Measurements from ENCODE around the gene FAM47A.

FAM47A gene

DNA sequence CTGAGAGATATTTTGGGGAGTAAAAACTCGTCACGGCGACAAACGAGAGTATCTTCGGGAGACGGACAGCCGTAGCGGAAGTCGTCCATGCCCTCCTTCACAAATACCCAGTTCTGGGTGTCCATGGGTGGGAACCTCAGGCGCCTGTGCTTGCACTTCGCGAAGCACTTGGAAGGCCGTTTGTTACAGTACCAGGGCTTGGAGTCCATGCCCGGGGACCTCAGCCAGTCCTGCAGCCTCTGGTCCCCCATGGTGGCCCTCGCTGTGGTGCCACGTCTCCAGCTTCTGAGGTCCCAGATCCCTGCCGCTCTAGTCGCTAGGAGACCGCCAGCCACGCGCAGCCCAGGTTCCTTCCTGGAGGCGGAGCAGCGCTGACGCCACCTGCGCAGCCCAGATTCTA is at the start of gene FAM47A:
FAM47A (minus strand) TSS at position 287 of the 400 bp plus-strand sequence; CDS start at position 251, 36 bp downstream.
- no peak for DNase-seq

DNA sequence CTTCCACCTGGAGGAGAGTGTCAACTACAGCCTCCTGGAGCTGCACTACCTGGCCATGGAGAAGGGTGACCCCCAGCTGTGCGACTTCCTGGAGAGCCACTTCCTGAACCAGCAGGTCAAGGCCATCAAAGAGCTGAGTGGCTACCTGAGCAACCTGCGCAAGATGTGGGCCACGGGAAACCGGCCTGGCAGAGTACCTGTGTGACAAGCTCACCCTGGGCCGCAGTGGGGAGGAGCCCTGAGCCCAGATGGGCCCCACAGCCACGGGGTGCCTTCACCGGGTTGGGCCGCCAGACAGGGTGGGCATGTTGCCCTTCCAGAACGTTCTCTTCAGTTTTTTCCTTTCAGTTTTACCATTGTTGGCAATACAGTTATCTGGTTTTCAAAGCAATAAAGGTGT is 15.2 kb upstream of the FAM47A start:
- DNase-seq, result no peak

DNA sequence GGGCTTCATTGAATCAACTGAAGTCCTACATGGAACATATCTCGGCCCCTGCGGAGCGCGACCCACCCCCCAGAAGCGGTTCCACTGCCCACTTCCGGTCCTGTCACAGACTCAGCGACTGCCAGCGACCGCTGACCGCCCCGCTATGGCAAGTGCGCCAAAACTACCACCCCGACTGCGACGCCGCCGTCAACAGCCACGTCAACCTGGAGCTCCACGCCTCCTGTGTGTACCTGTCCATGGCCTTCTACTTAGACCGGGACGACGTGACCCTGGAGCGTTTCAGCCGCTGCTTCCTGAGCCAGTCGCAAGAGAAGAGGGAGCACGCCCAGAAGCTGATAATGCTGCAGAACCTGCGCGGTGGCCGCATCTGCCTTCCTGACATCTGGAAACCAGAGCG is 14.8 kb upstream of the FAM47A start:
- no peak for DNase-seq

DNA sequence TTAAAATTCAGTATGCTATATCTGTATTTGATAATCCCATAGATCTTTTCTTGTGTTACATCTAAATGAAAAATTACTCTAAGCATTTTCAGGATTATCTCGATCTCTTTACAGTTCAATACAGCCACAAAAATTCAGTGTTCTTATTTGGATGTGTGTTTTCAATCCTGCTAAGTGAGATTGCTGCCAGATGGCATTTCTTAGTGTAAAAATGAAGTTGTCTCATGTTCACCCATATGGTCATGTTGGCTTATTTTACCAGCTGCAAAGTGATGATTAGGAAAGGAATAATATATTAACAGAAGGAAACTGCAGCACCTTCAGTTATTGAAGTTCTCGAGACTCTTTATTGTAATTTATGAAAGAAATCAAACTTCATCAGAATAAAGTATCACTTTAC is 12.1 kb upstream of the FAM47A start:
- DNase-seq, result no peak

DNA sequence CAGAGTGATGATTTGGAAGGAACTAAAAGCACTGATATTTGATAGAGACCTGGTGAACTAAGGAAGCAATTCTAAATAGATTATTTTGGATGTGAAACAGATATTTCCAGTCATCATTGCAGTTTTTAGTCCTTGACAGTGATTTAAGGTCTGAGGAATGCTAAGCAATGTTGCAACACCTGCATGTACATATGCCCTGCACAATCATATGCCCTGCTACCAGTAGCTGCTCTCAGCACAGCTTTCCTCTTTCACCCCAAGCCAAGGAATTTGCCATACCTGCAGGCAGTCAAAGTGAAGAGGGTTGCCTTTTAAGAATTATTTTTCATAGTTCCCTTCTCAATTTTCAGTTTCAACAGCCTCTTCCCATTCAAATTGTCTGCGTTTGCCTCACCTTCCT is 8.7 kb upstream of the FAM47A start:
- no peak for DNase-seq

DNA sequence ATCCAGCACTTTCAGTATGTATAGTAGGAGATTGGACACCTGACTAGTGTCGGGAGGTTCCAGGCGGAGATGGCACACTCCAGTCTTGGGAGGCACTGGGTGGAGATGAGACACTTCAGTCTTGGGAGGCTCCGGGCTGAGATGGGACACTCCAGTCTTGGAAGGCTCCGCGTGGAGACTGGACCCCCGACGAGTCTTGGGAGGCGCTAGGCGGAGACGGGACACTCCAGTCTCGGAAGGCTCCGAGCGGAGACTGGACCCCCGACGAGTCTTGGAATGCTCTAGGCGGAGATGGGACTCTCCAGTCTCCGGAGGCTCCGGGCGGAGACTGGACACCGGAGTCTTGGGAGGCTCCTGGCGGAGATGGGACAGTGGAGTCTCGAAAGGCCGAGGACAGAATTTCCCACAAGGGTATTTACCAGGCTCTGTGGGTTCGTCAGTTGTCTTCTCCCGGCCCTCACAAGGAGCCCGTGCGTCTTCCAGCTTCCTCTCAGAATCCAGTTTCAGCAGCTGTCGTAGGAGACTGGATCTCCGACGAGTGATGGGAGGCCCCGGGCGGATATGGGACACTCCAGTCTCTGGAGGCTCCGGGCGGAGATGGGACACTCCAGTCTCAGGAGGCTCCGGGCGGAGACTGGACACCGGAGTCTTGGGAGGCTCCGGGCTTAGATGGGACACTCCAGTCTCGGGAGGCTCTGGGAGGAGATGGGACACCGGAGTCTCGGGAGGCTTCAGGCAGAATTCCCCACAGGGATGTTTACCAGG is 952 bp downstream of the FAM47A start:
- no peak for DNase-seq

DNA sequence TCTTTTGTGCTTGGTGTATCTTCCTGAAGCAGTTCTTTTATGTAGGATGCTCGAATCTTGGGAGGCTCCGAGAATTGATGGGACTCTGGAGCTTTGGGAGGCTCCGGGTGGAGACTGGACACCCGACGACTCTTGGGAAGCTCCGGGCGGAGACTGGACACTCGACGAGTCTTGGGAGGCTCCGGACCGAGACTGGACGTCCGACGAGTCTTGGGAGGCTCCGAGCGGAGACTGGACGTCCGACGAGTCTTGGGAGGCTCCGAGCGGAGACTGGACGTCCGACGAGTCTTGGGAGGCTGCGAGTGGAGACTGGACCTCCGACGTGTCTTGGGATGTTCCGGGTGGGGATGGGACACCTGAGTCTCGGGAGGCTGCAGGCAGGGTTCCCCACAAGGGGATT is 1.6 kb downstream of the FAM47A start:
- no peak for DNase-seq

DNA sequence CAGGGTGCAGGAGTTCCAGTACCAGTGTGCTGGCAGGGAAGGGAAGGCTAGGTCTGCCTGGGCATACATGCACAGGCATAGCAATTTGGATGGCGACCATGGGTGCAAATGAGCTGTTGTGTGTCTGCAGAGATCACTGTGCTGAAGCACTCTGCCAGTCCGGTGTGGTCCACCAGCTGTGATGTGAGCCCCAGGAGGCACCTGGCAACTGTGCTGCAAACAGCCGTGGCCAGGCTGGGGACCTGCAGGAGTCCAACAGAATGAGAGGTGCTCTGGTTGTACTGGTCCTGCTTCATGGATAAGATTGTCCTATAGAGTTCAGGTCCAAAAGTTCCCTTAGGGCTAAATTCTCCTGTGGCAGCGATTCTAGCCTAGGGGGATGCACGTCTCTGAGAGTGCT is 6.1 kb downstream of the FAM47A start:
- DNase-seq, result no peak

DNA sequence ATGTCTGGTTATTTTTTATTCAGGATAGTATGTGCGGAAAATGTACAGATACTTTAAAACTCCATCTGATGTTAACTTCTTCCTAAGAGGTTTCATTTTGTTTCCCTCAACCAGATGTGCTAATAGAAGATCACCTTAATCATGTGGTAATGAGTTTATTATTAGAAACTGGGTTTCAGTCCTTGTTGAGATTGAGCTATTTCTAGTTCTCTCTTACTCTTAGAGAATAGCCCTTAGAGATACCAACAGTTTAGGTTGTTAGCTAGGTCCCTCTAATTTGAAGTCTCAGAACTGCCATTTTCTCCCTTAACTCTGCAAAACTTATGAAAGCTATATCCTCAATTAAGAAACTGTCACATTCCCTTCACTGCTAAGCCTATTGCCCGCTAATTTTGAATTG is 13.0 kb downstream of the FAM47A start:
- DNase-seq, result no peak

DNA sequence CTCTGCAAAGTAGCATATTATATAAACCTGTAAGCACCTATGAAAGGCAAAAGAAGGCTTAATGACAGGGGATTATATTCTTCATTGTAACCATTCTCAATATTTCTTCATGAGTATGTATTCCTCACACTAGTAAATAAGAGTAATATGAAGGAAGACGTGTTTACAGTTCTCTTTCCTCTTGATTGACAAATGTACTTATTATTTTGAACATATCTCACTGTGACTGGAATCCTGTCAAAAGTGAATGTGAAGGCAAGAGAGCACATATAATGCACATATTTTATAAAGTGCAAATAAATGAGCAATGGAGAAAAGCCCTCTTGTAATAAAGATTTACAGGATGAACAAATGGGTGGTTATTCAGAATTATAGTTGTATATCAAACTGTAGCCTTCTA is 19.7 kb downstream of the FAM47A start:
- no peak for DNase-seq
